Liver (tissue), 9 donors: ENCODE data around the gene SLC19A2. TPM values are rescaled to one million over a fixed set of nuclear protein-coding genes. Genes with fewer than 3 reads are reported as not detected.

Experiments
- DNase-seq: peaks from one replicate; pipeline ENCODE4 v3.0.0-alpha.2; 2017; ENCODE audit warnings: low spot score
- H3K27ac ChIP-seq, 2 donors: one replicate each; pipeline ENCODE4 v1.7.0; 2013; ENCODE audit warnings: inconsistent platforms in 2 of 2, low read length in 2 of 2, control low read depth in 1 of 2, low read depth in 1 of 2, mild to moderate bottlenecking in 1 of 2
- H3K27me3 ChIP-seq, 4 donors: one replicate each; pipeline versions ENCODE4 v1.6.1 to v1.7.0; 2013; ENCODE audit warnings: low read length in 3 of 4, inconsistent platforms in 1 of 4, mild to moderate bottlenecking in 1 of 4, moderate library complexity in 1 of 4; ENCODE audit not compliant: control insufficient read depth in 4 of 4, insufficient read depth in 4 of 4
- H3K36me3 ChIP-seq, 4 donors: one replicate each; pipeline versions ENCODE4 v1.6.1 to v1.7.0; 2013; ENCODE audit warnings: low read length in 3 of 4, mild to moderate bottlenecking in 3 of 4, low read depth in 1 of 4, moderate library complexity in 1 of 4; ENCODE audit not compliant: control insufficient read depth in 4 of 4, insufficient read depth in 3 of 4
- H3K4me1 ChIP-seq, 4 donors: one replicate each; pipeline versions ENCODE4 v1.6.1 to v1.7.0; 2013; ENCODE audit warnings: low read length in 3 of 4, mild to moderate bottlenecking in 3 of 4, moderate library complexity in 1 of 4; ENCODE audit not compliant: control insufficient read depth in 4 of 4, insufficient read depth in 4 of 4
- H3K4me3 ChIP-seq, 3 donors: one replicate each; pipeline versions ENCODE4 v1.6.1 to v1.7.0; 2013; ENCODE audit warnings: low read length in 3 of 3, control low read depth in 1 of 3, low read depth in 1 of 3, mild to moderate bottlenecking in 1 of 3
- H3K9ac ChIP-seq, 2 donors: one replicate each; pipeline ENCODE4 v1.7.0; 2013; ENCODE audit warnings: low read length in 2 of 2, mild to moderate bottlenecking in 2 of 2, moderate library complexity in 2 of 2, control low read depth in 1 of 2, low read depth in 1 of 2
- H3K9me3 ChIP-seq, 4 donors: one replicate each; pipeline versions ENCODE4 v1.6.1 to v1.7.0; 2013; ENCODE audit warnings: low read length in 3 of 4; ENCODE audit not compliant: control insufficient read depth in 4 of 4
- EGR1 ChIP-seq, 2 donors: IDR thresholded peaks; 2 replicates each; pipeline ENCODE4 v1.6.1; 2016 to 2018; ENCODE audit warnings: antibody characterized with exemption in 2 of 2, low read depth in 2 of 2
- FOXA2 ChIP-seq: IDR thresholded peaks from 2 replicates; pipeline ENCODE4 v1.6.1; 2016; ENCODE audit warnings: antibody characterized with exemption
- GABPA ChIP-seq, 2 donors: IDR thresholded peaks in 1 of 2; conservative IDR thresholded peaks in 1 of 2; 2 replicates each; pipeline ENCODE4 v1.6.1; 2016; ENCODE audit warnings: antibody characterized with exemption in 2 of 2, mild to moderate bottlenecking in 1 of 2, moderate library complexity in 1 of 2
- HNF4A ChIP-seq, 2 donors: conservative IDR thresholded peaks; 2 replicates each; pipeline ENCODE4 v1.6.1; 2016; ENCODE audit warnings: antibody characterized with exemption in 2 of 2, mild to moderate bottlenecking in 2 of 2
- HNF4G ChIP-seq: IDR thresholded peaks from 2 replicates; pipeline ENCODE4 v1.6.1; 2016; ENCODE audit warnings: antibody characterized with exemption
- NR2F2 ChIP-seq: IDR thresholded peaks from 2 replicates; pipeline ENCODE4 v1.6.1; 2016; ENCODE audit warnings: antibody characterized with exemption
- RAD21 ChIP-seq, 2 donors: IDR thresholded peaks; 2 replicates each; pipeline ENCODE4 v1.6.1; 2016; ENCODE audit warnings: antibody characterized with exemption in 2 of 2, mild to moderate bottlenecking in 2 of 2
- SP1 ChIP-seq: IDR thresholded peaks from 2 replicates; pipeline ENCODE4 v1.6.1; 2018; ENCODE audit warnings: antibody characterized with exemption, mild to moderate bottlenecking
- TAF1 ChIP-seq: conservative IDR thresholded peaks from 2 replicates; pipeline ENCODE4 v1.6.1; 2016; ENCODE audit warnings: antibody characterized with exemption, mild to moderate bottlenecking
- WGBS: extraction: QIAGEN DNeasy Blood & Tissue Kit; methylation state at CpG from one replicate; pipeline ENCODE4 v1.1.7; 2013; 5-methylcytosine and 5-hydroxymethylcytosine counted together
- polyA plus RNA-seq, 2 donors: library from polyadenylated mRNA; stranded (reverse) in 1 of 2; unstranded in 1 of 2; fragments of 200-250 nt in 1 of 2; fragments of >200 nt in 1 of 2; fragmentation: Nextera tagmentation in 1 of 2; extraction: Ambion mirVana in 1 of 2; gene quantifications; one replicate each; pipeline versions ENCODE4 v1.2.1 to v1.2.3, GENCODE V29; 2013 to 2015
- total RNA-seq, 2 donors: library from RNA; depleted of rRNA; stranded (reverse); fragments of >200 nt; gene quantifications; one replicate each; pipeline ENCODE4 v1.2.3, GENCODE V29; 2014
- TF ChIP-seq, protein P1 (sequence below): IDR thresholded peaks from 2 replicates; pipeline ENCODE4 v1.6.1; 2016; ENCODE audit warnings: antibody characterized with exemption, mild to moderate bottlenecking
- donor health status: healthy.
- donor health status: healthy.
- donor health status: healthy.
- donor health status: healthy.
- donor health status: healthy.

Gene SLC19A2
- total and polyA plus RNA-seq, 4 donors = 4.8 to 18.7 (median 9.8) TPM

DNA sequence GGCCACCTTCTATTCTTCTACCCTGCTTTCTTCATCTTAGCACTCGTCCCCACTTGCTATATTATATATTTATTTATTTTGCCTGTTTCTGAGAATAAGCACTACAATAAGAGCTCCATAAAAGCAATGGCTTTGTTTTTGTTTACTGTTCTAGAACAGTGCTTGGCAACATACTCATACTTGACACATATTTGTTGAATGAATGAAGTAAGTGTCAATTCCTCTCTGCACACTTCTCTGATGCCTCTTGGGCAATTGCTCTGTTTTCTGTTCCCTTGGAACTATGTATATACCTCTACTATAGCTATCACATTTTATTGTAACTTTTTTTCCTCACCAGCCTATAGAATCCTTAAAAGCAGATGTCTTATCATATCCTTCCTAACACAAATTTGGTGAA, 7.5 kb upstream of the SLC19A2 start:
- Histone ChIP-seq H3K36me3 (no peaks in the 10 kb centered on the region), H3K4me1 (peaks cover 1 to 9% (median 4%) of the 10 kb centered on the region in 4 donors), H3K9ac (no peak overlapping the region), H3K4me3 (no peak overlapping the region), H3K27ac (no peak overlapping the region), H3K27me3 (no peaks in the 10 kb centered on the region), H3K9me3 (no peaks in the 10 kb centered on the region)
- 91% methylated on average over 1 of the region's 1 CpG for WGBS
- no peak for DNase-seq
- TF ChIP-seq TAF1 (no peak), HNF4A (conservative IDR thresholded peaks at IDR 0.05) (no peak), SP1 (no peak), GABPA (IDR thresholded peaks at IDR 0.05 in 1 of 2, conservative IDR thresholded peaks at IDR 0.05 in 1 of 2) (no peak), NR2F2 (no peak)
- TF ChIP-seq, protein P1, sequence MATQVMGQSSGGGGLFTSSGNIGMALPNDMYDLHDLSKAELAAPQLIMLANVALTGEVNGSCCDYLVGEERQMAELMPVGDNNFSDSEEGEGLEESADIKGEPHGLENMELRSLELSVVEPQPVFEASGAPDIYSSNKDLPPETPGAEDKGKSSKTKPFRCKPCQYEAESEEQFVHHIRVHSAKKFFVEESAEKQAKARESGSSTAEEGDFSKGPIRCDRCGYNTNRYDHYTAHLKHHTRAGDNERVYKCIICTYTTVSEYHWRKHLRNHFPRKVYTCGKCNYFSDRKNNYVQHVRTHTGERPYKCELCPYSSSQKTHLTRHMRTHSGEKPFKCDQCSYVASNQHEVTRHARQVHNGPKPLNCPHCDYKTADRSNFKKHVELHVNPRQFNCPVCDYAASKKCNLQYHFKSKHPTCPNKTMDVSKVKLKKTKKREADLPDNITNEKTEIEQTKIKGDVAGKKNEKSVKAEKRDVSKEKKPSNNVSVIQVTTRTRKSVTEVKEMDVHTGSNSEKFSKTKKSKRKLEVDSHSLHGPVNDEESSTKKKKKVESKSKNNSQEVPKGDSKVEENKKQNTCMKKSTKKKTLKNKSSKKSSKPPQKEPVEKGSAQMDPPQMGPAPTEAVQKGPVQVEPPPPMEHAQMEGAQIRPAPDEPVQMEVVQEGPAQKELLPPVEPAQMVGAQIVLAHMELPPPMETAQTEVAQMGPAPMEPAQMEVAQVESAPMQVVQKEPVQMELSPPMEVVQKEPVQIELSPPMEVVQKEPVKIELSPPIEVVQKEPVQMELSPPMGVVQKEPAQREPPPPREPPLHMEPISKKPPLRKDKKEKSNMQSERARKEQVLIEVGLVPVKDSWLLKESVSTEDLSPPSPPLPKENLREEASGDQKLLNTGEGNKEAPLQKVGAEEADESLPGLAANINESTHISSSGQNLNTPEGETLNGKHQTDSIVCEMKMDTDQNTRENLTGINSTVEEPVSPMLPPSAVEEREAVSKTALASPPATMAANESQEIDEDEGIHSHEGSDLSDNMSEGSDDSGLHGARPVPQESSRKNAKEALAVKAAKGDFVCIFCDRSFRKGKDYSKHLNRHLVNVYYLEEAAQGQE = no peak

DNA sequence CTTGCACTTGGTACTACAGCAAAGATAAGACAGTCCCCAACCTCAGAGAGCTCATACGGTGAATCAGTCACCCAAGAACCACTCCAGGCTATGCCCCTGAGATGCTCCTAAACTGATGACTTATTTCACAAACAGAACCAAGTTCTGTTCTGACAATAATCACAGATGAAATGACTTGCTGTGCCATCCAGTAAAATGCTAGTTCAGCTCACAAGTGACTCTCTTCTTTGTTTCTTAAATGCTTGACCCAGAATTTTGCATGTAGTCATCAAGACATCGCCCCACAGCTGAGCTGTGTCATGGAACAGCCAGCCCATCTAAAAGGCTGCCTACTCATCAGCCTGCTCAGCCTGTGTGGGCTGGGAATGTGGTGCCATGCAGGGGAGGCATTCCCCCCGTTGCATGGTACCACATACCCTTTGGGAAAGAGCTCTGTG, 6.1 kb upstream of the SLC19A2 start:
- H3K27ac ChIP-seq = no peak overlapping the region

More for the DNA sequence above, 6.1 kb upstream of the SLC19A2 start:
- Histone ChIP-seq H3K4me1 (peaks cover 3 to 22% (median 10%) of the 10 kb centered on the region in 4 donors), H3K9me3 (no peaks in the 10 kb centered on the region), H3K27me3 (no peaks in the 10 kb centered on the region), H3K9ac (no peak overlapping the region), H3K36me3 (no peaks in the 10 kb centered on the region), H3K4me3 (no peak overlapping the region)
- DNase-seq = no peak
- TF ChIP-seq EGR1 (IDR thresholded peaks at IDR 0.05; ENCODE audit: low read depth in 2 of 2) = no peak
- no peak for TF ChIP-seq RAD21 (IDR thresholded peaks at IDR 0.05)
- no peak for TF ChIP-seq TAF1
- TF ChIP-seq HNF4G = no peak
- TF ChIP-seq, protein P1 = no peak
- TF ChIP-seq NR2F2 = no peak
- no peak for TF ChIP-seq HNF4A (conservative IDR thresholded peaks at IDR 0.05)
- no peak for TF ChIP-seq FOXA2
- no peak for TF ChIP-seq SP1
- 94% methylated on average over 3 of the region's 3 CpGs for WGBS
